Measurements from ENCODE around the gene TRPM5.

TRPM5 gene

GRCh38 chr11:2475136-2475918 is 31.0 kb upstream of the TRPM5 start:
- Mint-ChIP-seq H3K9me3 (peaks cover 7 to 8% of the 10 kb centered on the region in 2 donors), H3K4me1 (ENCODE audit: low read depth in 2 of 2) (peaks cover 0 to 10% of the 10 kb centered on the region in 2 donors), H3K36me3 (ENCODE audit: insufficient read depth) (no peaks in the 10 kb centered on the region), H3K27ac (no peak overlapping the region), H3K27me3 (peaks cover 0 to 14% of the 10 kb centered on the region in 2 donors), H3K4me3 (no peak overlapping the region)
- no peak for ATAC-seq (replicated peaks)
- no peak for DNase-seq

GRCh38 chr11:2474059-2474901 is 30.0 kb upstream of the TRPM5 start:
- DNase-seq (no peak), ATAC-seq (replicated peaks) (no peak)
- Mint-ChIP-seq H3K36me3 (ENCODE audit: insufficient read depth) (no peaks in the 10 kb centered on the region), H3K27ac (no peak overlapping the region), H3K4me3 (no peak overlapping the region), H3K27me3 (peaks cover 0 to 13% of the 10 kb centered on the region in 2 donors), H3K4me1 (ENCODE audit: low read depth in 2 of 2) (peaks cover under 1 to 10% of the 10 kb centered on the region in 2 donors), H3K9me3 (no peaks in the 10 kb centered on the region)

- peaks cover 0 to 13% of the 10 kb centered on the region in 2 donors for H3K27me3 Mint-ChIP-seq
- no peaks in the 10 kb centered on the region for H3K36me3 Mint-ChIP-seq (ENCODE audit: insufficient read depth)
- no peaks in the 10 kb centered on the region for H3K9me3 Mint-ChIP-seq
- no peak for DNase-seq
- peaks cover 6 to 10% of the 10 kb centered on the region in 2 donors for H3K4me1 Mint-ChIP-seq (ENCODE audit: low read depth in 2 of 2)
- no peak overlapping the region for H3K4me3 Mint-ChIP-seq
- ATAC-seq (replicated peaks), result no peak
- no peak overlapping the region for H3K27ac Mint-ChIP-seq
Measured at GRCh38 chr11:2473361-2474058, 29.2 kb upstream of the TRPM5 start.

- Mint-ChIP-seq H3K27me3 (peaks cover 0 to 13% of the 10 kb centered on the region in 2 donors), H3K4me3 (no peak overlapping the region), H3K4me1 (ENCODE audit: low read depth in 2 of 2) (peaks cover 6 to 13% of the 10 kb centered on the region in 2 donors), H3K9me3 (no peaks in the 10 kb centered on the region), H3K36me3 (ENCODE audit: insufficient read depth) (peaks cover under 1% of the 10 kb centered on the region), H3K27ac (no peak overlapping the region)
- no peak for DNase-seq
- no peak for ATAC-seq (replicated peaks)
Measured at GRCh38 chr11:2472428-2473186, 28.3 kb upstream of the TRPM5 start.

GRCh38 chr11:2471804-2472096 is 27.4 kb upstream of the TRPM5 start:
- Mint-ChIP-seq H3K27ac (no peak overlapping the region), H3K9me3 (no peaks in the 10 kb centered on the region), H3K27me3 (peaks cover 0 to 13% of the 10 kb centered on the region in 2 donors), H3K4me1 (ENCODE audit: low read depth in 2 of 2) (peaks cover 15 to 22% of the 10 kb centered on the region in 2 donors), H3K36me3 (ENCODE audit: insufficient read depth) (peaks cover 4% of the 10 kb centered on the region), H3K4me3 (no peak overlapping the region)
- DNase-seq (no peak), ATAC-seq (replicated peaks) (no peak)

GRCh38 chr11:2471048-2471803 is 26.9 kb upstream of the TRPM5 start:
- ATAC-seq (replicated peaks), result no peak
- no peaks in the 10 kb centered on the region for H3K9me3 Mint-ChIP-seq
- no peak overlapping the region for H3K4me3 Mint-ChIP-seq
- H3K4me1 Mint-ChIP-seq (ENCODE audit: low read depth in 2 of 2), result peaks cover 19 to 26% of the 10 kb centered on the region in 2 donors
- peaks cover 4% of the 10 kb centered on the region for H3K36me3 Mint-ChIP-seq (ENCODE audit: insufficient read depth)
- H3K27me3 Mint-ChIP-seq, result peaks cover 0 to 13% of the 10 kb centered on the region in 2 donors
- no peak overlapping the region for H3K27ac Mint-ChIP-seq
- DNase-seq, result no peak

- peaks cover 4% of the 10 kb centered on the region for H3K36me3 Mint-ChIP-seq (ENCODE audit: insufficient read depth)
- no peak for ATAC-seq (replicated peaks)
- H3K9me3 Mint-ChIP-seq, result no peaks in the 10 kb centered on the region
- no peak overlapping the region for H3K4me3 Mint-ChIP-seq
- H3K4me1 Mint-ChIP-seq (ENCODE audit: low read depth in 2 of 2), result peaks cover 19 to 30% of the 10 kb centered on the region in 2 donors
- no peak for DNase-seq
- no peak overlapping the region for H3K27ac Mint-ChIP-seq
- H3K27me3 Mint-ChIP-seq, result peaks cover 0 to 10% of the 10 kb centered on the region in 2 donors
Measured at GRCh38 chr11:2470495-2470894, 26.2 kb upstream of the TRPM5 start.

- Mint-ChIP-seq H3K9me3 (no peaks in the 10 kb centered on the region), H3K4me1 (ENCODE audit: low read depth in 2 of 2) (peaks cover 22 to 38% of the 10 kb centered on the region in 2 donors), H3K36me3 (ENCODE audit: insufficient read depth) (peaks cover 4% of the 10 kb centered on the region), H3K27ac (no peak overlapping the region), H3K27me3 (no peaks in the 10 kb centered on the region), H3K4me3 (no peak overlapping the region)
- no peak for DNase-seq
- ATAC-seq (replicated peaks), result no peak
Measured at GRCh38 chr11:2468363-2469235, 24.3 kb upstream of the TRPM5 start.

GRCh38 chr11:2467695-2468055 is 23.4 kb upstream of the TRPM5 start:
- DNase-seq (no peak), ATAC-seq (replicated peaks) (no peak)
- Mint-ChIP-seq H3K9me3 (no peaks in the 10 kb centered on the region), H3K27me3 (no peaks in the 10 kb centered on the region), H3K4me3 (peak overlapping the region; percentile 73), H3K4me1 (ENCODE audit: low read depth in 2 of 2) (peaks cover 25 to 43% of the 10 kb centered on the region in 2 donors), H3K27ac (peak overlapping the region in 1 of 2 donors; percentile 44), H3K36me3 (ENCODE audit: insufficient read depth) (peaks cover 4% of the 10 kb centered on the region)

GRCh38 chr11:2466869-2467694 is 22.8 kb upstream of the TRPM5 start:
- peaks cover 4% of the 10 kb centered on the region for H3K36me3 Mint-ChIP-seq (ENCODE audit: insufficient read depth)
- H3K27ac Mint-ChIP-seq, result peak overlapping the region; percentile 41 to 44
- DNase-seq (peak; percentile 54 to 61 (median 59)), ATAC-seq (replicated peaks) (peak; percentile 99)
- no peaks in the 10 kb centered on the region for H3K9me3 Mint-ChIP-seq
- peak overlapping the region; percentile 73 for H3K4me3 Mint-ChIP-seq
- H3K27me3 Mint-ChIP-seq, result no peaks in the 10 kb centered on the region
- H3K4me1 Mint-ChIP-seq (ENCODE audit: low read depth in 2 of 2), result peaks cover 25 to 44% of the 10 kb centered on the region in 2 donors

GRCh38 chr11:2466069-2466801 is 21.9 kb upstream of the TRPM5 start:
- H3K4me3 Mint-ChIP-seq, result peak overlapping the region; percentile 73
- peaks cover 25 to 38% of the 10 kb centered on the region in 2 donors for H3K4me1 Mint-ChIP-seq (ENCODE audit: low read depth in 2 of 2)
- H3K27ac Mint-ChIP-seq, result peak overlapping the region; percentile 41
- peaks cover 4% of the 10 kb centered on the region for H3K36me3 Mint-ChIP-seq (ENCODE audit: insufficient read depth)
- no peak for DNase-seq
- no peak for ATAC-seq (replicated peaks)
- H3K27me3 Mint-ChIP-seq, result no peaks in the 10 kb centered on the region
- H3K9me3 Mint-ChIP-seq, result no peaks in the 10 kb centered on the region

All from effector memory CD8-positive, alpha-beta T cell (primary cell).